Sigmoid colon (tissue), 4 donors: ENCODE data around the gene TTC27.

Source experiments
- CTCF ChIP-seq, 4 experiments: fragments of 450-650 bp in 3 of 4; fragments of 200-600 bp in 1 of 4; IDR thresholded peaks; one replicate each; pipeline ENCODE4 v1.5.1; 2016 to 2019; ENCODE audit warnings: antibody characterized with exemption in 4 of 4, mild to moderate bottlenecking in 3 of 4, moderate library complexity in 2 of 4
- POLR2AphosphoS5 ChIP-seq, 4 donors: sonication (generic); formaldehyde crosslinking; IDR thresholded peaks; one replicate each; pipeline ENCODE4 v1.6.1; 2017; ENCODE audit warnings: antibody characterized with exemption in 4 of 4

DNA sequence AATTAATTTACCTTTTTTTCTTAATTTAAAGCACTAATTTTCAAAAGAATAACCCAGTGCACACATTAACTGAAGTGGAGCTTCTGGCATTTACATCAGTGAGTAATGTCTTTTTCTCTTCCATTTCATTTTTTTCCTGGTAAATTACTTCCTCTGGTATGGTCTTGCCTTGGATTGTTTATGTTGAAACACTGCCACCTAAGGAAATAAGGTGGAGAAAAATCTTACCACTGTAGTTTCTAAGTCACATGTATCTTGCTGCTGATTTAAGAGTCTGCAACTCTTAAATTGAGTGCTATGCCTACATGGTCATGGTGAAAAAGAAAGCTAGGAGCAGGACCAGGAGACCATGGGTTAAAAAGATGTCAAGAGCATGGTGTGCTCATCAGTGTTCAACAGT is 51.0 kb downstream of the TTC27 start:
- no peak for TF ChIP-seq POLR2AphosphoS5 (IDR thresholded peaks at IDR 0.05)
- no peak for TF ChIP-seq CTCF (IDR thresholded peaks at IDR 0.05)
